COLO829 (cell line): Measurements from ENCODE around the gene SLC2A9.

Experiments used
- DNase-seq: peaks from one replicate; pipeline ENCODE4 v3.0.0; 2012; ENCODE audit warnings: low spot score

The SLC2A9 gene

DNA sequence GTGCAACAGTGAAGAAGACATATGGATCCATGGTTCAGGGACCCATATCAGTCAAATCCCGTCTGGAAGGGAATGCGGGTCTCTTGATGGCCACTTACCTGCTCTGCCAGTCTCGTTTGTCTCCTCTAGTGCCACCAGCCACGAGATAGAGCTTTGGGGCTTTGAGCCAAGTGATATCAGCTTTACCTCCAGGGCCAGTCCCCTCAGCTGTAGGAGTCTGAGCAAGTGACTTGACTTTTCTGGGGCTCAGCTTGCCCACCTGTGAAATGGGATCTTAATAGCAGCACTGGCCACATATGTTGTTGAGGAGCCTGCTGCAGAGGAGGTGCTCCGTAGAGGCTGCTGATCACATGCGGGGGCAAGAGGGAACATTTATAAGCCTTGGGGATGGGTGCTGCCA is 1.2 kb downstream of the SLC2A9 start:
- DNase-seq, result no peak

DNA sequence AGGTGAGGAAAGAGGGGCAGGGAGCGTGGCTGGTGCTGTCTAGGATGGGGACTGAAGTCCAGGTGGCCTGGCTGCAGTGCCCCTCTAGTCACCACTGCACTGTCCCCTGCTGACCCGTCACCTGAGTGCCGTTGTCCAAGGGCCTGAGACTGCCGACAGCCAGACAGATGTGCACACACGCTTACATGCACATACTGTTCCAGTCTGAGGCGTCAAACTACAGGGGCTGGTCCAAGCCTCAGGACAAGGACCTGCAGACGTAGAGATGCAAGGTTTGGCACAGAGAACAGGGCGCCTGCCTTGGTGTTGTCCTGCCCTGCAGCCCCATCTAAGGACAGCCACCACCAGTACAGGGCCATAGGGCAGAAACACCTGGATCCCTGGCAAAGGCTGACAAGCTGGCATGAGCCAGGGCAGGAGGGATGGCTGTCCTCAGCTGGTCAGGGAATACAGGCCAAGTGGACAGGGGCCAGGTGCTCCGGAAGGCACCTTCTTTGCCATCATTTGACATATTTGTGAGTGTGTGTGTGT is 1.7 kb downstream of the SLC2A9 start:
- no peak for DNase-seq

DNA sequence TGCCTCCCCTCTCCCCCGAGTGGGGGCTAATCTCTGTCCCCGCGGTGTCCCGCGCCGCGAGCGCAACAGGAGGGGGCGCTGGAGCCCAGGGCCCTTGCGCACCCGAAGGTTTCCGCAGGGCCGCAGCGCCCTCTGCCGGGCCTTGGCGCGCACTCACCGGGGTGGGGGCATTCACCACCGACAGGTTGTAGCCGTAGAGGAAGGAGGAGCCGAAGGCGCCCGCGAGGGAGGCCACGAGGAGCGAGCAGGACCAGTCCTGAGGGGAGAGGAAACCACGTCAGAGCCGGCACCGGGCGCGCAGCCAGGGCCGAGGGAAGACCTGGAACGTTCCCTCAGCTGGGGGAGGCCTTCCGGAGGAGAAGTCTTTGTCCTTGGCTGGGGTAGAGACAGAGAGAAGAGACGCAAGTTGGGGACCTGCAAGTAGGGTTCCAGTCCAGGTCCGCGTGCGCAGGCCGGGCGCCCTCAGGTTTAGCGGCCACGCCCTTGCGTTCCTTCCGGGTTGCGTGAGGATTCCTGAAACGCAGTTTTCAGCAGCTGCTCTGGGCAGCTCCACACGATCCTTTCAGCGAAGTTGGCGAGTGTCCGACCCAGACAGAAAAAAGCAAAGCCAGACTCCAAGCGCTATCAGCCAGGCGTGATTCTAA is 2.4 kb downstream of the SLC2A9 start:
- peak; percentile 55 for DNase-seq

DNA sequence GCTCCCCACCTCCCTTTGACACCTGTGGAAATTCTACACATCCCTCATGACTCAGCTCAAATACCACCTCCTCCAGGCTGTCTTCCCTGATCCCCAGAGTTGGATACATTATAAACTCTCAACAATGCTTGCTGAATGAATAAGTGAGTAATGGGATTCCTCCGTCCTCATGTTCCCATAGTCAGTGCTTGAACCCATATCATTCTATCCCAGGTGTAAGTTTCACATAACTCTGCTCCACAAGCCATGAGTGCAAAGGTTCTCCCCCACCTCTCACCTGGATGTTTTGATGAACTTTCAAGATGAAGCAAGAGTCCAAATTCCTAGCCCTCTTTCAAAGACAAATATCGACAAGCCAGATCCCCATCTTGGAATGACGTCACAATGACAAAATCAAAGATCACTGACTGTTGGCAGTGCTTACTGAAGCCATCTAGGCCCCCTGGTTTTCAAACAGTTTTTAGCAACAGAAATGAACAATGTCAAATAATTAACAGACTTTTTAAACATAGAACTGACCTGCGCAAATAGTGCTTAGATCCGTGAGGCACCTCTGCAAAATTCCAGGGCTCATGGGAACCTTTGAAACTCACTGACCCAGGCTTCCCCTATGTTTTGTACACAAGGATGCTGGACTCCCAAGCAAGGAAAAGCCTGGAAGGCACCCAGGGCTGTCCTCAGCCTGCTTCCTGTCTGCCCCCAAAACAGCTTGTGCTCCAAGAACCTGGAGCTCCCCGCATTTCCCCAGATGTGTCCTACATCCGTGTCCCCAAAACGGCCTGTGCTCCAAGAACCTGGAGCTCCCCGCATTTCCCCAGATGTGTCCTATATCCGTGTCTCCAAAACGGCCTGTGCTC is 4.0 kb downstream of the SLC2A9 start:
- DNase-seq, result no peak

DNA sequence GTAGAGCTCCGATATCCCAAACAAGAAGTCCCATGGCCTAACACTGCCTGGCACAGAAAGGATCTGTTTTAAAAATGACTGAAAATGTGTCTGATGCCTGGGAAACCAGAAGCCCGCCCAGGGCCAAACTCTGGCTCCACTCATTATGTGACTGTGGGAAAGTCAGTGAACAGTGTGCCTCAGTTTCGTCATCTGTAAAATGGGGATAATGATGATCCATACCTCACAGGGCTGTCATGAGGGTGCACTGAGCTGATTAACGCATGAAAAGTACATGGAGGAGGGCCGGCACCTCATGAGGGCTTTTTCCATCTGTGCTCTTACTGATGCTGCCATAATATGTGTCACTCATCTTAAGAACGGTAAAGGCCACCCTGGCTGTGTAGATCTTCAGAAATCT is 5.1 kb downstream of the SLC2A9 start:
- no peak for DNase-seq

DNA sequence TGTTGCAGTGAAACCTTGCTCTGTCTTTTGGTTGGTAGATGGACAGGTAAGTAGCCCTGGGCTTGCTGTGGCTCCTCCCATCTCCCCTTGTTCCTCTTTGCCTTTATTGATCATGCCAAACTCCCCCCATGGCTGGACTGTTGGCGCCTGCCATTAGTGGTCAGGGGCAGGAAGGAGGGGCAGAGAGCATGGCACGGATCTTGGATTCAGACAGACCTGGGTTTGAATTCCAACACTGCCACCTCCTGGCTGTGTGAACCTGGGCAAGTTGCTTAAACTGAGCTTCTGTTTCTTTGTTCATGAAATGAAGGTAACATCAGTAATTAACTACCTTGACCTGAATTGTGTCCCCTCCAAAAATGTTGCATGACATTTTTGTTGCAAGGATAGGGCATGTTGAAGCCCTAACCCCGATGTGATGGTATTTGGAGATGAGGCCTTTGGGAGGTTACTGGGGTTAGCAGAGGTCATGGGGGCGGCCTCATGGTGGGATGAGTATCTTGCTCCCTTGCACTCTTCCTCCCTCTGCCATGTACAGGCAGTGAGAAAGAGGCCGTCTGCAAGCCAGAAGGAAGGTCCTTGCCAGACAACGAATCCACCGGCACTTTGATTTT is 6.0 kb downstream of the SLC2A9 start:
- no peak for DNase-seq

DNA sequence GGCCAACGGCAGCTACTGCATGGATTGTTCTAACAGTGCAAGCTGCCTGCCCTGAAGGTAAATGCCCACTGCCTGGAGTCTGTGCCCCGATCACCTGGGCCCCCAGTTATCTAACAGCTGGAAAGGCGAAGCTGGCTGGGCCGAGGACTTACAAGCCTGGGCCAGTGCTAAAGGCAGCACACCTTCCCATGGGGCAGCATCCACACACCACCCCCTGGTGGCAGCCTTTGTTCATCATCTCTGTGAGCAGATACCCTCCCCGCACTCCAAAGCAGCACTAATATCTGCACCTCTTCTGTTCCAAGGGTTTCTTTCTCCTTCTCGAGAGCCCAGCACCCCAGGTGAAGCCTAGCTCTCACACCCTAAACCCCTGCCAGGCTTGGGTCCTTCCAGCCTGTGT is 7.6 kb downstream of the SLC2A9 start:
- DNase-seq, result no peak

DNA sequence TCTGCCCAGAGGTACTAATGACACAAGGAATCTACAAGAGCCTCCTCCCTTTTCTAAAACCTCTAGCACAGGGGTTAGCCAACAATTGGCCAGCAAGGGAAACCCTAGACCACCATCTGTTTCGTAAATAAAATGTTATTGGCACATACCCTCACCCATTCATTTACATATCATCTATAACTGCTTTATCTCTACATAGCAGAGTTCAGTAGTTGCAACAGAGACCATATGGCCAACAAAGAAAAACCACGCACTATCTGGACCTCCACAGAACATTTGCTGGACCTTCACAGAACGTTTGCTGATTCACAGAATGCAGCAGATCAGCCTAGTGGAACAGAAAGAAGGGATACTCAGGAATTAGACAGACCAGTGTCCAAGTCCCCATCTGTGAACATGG is 9.4 kb downstream of the SLC2A9 start:
- no peak for DNase-seq

DNA sequence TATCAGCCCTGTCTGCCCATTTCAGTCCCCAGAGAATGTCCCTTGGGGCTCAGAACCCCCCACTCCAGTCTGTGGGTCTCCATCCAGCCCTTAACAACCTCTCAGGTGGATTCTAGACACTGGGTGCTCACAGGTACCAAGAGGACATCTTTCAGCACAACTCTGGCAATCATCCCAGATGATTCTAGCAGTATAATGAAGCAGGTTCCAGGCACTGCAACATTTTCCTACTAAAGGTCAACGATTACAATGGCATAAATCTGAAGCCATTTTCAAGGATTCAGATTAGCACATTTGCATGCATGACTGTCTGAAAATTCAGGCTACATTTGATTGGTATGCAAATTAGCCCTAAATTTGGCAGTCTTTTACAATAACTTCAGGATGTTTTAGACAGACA is 10.0 kb downstream of the SLC2A9 start:
- no peak for DNase-seq

DNA sequence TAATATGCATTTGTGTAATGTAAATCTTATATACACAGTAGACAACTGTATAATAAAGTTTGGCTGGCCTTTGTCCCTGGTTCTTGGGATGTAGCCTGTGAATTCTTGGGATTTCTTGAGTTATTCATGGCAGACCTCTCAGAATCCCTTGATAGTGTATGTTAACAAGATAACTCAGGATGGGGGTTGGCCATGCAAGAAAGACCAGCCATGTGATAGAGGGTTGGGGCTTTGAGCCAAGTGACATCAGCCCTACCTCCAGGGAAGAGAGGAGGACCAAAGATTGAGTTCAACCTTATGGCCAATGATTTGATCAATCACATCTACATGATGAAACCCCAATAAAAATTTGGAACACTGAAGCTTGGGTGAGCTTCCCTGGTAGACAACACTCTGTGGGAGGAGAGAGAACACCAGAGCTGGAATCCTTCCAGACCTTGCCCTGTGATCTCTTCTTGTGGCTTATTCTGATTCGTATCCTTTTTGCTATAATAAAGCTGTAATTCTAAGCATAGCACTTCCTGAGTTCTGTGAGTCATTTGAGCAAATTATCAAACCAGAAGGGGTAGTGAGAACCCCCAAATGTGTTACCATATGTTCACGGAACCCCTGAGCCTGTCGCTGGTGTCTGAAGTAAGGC is 11.3 kb downstream of the SLC2A9 start:
- no peak for DNase-seq

DNA sequence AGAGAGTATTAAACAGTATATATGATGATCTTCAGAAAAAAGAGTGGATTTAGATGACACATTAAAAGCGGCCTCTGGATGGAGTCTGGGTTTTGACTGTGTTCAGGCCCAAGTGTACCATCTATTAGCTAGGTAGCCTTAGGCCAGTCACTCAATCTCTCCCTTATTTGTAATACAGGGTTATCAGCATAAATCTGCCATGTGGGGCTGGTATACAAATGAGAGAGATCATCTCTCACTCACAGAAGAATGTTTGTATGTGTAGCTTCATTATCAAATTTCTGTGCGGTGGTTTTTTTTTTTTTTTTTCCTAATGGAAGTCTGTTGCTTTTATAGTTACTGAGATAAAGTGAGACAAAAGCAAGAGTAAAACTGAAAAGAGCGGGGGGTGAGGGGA is 12.7 kb downstream of the SLC2A9 start:
- peak; percentile 26 for DNase-seq

DNA sequence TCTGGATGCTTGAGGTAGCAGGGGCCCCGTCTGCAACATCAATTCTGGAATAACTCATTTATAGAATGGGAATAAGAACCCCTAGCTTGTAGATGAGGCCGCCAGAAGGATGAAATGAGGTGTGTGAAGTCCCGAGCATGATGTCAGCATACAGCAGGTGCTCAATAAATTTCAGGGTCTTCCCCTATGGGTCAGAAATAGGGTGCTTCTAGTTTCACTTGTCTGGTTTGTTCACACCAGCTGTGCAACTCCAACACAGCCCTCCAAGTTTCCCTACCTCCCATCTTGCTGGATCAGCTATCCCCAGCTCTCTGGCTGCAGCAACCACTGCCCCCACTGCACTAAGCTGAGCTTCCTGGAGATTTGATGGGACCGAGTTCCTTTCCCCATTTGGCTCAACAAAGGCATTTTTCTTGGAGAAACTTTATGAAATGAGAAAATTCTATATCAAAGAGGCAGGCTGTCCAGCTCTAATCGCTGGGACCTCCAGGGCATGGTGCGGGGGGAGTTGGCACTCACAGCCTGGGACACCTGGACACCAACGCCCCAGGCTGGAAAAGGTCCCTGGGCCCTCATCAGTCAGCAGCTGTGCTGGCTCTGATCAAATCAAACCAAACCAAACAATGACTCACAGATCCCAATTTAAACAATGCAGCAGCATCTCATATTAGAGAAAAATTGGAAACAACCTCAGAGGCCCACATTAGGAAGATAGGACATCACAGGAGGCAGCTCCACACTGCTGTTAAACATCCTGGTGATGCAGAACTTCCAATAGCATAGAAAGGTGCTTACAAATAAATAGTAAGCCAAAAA is 13.3 kb downstream of the SLC2A9 start:
- DNase-seq, result no peak

DNA sequence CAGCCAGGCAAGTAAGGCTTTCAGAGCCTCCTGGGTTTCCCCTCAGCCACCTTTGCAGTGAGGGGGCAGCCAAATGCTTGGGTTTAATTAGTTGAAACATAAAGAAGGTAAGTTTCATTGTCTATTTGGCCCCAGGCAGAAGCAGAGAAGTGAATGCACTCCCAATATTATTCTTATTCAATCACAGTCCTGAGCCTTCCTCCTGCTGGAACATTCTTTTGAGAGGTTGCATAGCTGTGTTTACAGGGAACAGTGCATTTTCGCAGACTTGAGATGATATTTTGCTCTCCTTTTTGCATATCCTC is 13.9 kb downstream of the SLC2A9 start:
- no peak for DNase-seq

DNA sequence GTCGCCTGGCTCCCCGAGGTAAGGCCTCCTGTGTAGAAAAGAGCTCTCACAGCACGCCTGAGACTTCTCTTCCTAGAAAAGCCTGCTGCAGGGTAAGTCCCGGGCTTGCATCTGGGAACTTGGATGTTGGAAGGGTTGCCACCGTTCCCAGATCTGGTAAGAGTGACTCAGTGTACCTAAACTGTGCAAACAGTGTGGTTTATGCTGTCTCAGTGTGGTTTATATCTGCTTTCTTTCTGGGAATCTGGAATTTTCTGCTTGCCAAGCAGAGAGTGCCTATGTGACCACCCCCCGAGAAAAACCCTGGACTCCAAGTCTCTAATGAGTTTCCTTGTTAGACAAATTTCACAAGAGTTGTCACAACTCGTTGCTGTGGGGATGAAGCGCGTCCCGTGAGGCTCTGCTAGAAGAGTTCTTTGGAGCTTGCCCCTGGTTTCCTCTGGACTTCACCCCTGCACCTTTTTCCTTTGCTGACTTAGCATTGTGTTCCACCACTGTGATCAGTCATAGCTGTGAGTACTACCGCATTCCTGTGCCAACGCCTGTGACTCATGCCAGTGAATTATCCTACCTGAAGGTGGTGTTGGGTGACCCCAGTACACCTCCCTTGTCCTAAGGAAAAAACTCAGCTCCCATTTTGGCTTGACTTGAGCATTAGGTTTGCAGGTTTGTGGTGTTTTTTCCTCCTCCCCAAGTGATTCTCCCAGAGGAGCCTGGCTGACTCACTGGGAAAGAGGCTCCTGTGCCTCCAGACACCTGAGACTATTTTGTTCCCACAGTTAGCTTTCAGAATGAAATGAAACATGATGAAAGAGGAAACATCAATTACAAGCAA is 14.5 kb downstream of the SLC2A9 start:
- no peak for DNase-seq

DNA sequence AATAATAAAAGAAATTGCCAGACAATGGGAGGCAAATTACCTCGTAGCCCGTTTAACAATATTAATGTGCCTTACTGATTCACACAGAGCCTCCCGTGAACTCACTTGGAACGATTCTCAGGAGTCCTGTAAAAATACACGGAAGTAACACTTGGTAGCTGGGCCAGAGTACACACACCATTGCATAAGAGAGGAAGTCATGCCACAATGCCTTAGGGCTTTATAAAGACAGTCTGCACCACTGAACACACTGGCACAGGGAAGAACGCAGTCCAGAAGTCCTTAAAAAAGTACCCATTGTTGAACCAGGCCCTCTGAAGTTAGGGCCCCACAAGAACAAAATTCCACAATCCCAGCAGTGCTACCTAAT is 15.1 kb downstream of the SLC2A9 start:
- DNase-seq, result peak; percentile 63

DNA sequence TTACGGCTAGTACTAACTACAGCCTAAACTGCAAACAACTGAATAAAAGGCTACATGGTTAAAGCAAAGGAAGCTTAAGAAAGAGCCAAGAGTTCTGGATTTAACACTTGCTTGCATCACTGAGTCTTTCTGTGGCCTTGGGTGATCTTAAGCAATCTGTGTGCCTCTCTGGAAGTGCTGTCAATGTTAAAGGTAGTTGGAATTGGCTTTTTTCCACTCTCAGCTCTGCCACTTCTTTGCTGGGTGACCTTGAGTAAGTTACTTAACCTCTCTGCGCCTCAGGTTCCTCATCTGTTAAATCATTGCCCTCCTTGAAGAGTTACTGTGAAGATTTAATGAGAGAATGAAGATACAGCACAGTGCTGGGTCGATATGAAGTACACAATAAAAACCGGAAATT is 15.7 kb downstream of the SLC2A9 start:
- DNase-seq, result no peak

DNA sequence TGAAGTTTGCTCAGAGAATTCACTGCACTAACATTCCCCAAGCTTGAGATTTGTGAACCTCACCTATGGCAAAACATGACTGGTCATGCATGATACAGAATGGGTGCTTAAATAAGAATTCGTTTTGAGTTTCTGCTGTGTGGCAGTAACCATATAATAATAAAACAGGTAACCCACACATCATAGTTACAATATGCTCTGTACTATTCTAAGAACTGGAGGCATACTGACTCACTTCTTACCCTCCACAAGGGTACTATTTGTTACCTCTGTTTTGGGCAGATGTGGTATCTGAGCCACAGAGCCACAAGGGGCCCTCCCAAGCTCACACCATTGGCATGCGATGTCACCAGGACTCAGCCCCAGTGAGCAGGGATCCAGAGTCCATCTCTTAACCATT is 17.6 kb downstream of the SLC2A9 start:
- DNase-seq, result no peak

DNA sequence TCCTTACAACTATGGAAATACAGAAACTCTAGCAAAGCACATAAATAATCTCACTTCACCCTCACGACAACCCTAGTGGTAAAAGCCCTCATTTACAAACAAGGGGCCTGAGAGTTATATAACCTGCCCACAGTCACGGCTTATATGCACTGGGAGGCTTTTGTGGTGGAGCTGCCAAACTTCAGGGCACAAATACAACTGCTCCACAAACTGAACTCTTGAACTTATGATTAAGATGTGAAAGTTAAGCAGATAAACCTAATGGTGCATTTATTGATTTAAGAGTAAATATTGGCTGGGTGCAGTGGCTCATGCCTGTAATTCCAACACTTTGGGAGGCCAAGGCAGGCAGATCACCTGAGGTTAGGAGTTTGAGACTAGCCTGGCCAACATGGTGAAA is 19.0 kb downstream of the SLC2A9 start:
- no peak for DNase-seq

DNA sequence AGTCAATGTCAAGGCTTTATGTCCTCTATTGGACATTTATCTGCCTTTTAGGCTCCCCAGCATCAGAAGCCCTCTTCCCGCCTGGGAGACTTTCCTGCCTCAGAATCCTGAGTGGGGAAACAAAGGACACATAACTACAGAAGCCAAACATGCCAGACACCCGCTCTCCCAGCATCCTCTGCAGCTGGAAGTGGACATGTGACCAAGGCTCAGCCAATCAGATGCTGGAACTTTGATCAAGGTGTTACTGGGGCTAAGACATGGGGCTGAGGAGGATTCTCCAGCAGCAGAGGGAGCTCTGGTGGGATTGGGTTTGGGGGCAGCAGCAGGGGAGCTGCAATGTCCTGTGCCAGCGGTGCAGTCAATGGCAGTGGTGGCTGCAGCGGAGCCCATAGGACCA is 19.5 kb downstream of the SLC2A9 start:
- DNase-seq, result no peak

DNA sequence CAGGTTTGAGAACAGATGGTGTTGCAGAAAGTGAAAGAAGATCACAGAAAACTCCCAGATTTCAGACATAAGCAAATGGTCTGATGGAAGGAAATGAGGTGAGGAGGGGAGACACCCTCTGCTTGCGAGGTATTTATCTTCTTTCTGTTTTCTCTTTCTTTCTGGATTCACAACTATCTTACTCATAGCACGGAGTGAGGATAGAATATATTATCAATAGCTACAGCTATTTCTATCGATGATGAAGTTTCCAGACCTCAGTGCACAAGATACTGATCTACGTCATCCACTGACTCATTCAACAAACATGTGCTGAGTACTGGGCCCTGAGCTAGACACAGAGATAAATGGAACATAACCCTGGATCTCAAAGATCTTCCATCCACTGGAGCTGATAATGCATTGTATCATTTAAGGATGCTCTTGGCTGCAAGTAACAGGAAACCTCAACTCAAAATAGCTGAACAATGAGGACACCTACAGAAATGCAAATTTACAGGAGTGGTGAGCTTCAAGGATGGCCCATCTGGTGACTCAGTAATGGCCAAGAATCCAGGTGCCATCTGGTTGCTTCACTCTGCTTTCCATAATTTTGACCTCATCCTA is 21.2 kb downstream of the SLC2A9 start:
- no peak for DNase-seq

DNA sequence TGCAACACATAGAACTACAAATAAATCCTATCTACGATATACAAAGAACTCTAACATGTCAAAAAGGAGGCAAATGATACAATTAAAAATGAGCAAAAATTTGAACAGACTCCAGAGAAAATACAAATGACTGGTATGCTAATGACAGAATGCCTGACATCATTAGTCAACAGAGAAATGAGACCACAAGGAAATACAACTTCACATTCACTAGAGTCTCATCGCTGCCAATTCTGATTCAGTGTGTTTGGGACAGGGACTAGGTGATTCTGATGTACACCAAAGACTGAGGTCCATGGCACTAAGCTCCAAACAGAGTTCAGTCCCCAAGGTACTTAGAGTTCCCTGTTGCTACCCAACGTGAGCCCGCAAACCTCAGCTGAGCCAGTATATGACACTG is 23.4 kb downstream of the SLC2A9 start:
- DNase-seq, result no peak
